GM04504 (cell line): ENCODE measurements around the gene ZC3H15.
A peak's percentile ranks its signal among the peaks of the same experiment; 100 is the strongest.

ENCODE experiments used
- DNase-seq: peaks from one replicate; pipeline ENCODE4 v3.0.0-alpha.2; 2012; ENCODE audit warnings: low read depth

ZC3H15 gene

GRCh38 chr2:186543561-186544131, 57.6 kb downstream of the ZC3H15 start:
- no peak for DNase-seq

- peak; percentile 64 for DNase-seq
Measured at GRCh38 chr2:186544255-186544675, 58.2 kb downstream of the ZC3H15 start.

DNA sequence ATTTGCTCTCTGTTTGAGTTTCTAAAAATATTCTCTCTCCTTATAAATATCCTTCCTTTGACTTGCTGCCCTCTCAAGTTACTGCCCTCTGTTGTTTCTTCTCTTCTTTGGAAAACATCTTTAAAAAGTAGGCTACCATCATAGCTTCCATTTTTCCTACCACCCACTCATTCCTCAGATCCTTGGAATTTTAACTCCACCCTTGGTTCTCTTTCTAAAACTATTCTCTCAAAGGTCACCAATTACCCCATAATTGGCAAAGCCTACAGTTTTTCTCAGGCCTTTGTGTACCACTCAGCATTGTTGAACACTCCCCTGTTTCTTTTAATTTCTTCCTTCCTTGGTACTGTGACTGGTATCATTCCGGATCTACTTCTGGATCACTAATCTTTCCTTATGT, 60.8 kb downstream of the ZC3H15 start:
- DNase-seq, result no peak

DNA sequence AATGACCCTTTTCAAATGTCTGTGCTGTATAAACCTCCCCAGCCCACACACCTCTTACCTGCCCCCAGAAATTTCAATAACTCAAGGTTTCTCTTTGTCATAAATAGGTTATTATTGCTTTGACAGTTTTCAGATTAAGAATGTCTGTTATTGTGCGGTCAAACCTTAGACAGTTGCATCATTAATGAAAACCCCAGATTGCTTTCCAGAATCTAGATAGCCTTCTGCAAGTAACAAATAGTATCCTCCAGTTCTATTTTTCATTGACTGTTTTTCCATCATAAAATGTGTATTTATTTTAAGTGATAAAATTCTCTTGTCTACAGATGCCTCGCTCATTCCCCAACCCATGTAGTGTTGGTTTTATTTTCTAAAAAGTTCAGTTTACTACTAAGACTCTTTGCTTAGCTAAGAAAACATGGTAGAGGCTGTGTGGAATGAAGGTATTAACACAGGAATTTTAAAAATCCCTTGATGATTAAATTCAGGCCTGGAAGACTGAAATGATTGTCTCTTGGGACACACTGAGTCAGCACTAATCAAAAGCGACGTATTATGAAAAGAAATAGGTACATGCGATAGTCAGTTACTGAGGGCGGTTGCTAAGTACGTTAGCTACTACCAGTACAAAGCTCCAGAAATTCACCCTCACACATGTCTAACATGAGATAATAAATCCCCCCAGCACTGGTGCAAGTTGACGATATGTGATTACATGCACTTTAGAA, 65.4 kb downstream of the ZC3H15 start:
- no peak for DNase-seq

GRCh38 chr2:186554429-186554828, 68.4 kb downstream of the ZC3H15 start:
- no peak for DNase-seq

- no peak for DNase-seq
Measured at GRCh38 chr2:186554850-186555671, 69.0 kb downstream of the ZC3H15 start.

DNA sequence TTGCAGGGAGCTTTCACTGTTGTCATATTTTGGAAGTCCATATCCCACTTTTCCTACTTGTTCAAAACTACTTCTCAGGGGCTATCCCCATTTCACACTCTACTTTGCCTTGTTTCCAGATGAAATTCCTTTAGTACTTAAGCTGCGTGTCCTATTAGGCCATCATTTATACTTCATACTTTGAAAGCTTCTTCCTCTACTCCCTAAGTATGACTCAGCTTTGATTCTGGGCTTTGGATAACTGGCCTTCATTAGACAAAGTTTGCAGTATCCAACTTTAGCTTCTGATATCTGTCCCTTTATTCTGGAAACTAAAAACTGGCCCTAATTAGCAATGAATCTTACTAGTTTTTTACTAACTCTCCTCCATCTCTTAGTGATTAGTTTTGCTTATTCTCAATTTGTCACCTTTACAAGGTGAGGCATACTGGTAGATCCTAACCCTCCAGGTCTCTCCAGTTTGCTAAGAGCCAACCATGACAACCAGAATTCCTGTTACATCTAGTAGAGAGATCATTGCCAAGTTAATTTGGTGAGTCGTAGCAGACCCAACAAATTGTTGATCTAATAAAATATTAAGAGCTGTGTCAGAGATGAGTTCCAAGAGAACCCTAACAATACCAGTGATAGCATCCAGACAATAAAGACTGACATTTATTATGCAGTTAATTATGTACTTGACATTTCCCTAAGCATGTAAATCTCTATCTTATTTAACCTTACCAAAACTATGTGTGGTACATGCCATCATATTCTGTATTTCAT, 72.6 kb downstream of the ZC3H15 start:
- no peak for DNase-seq
